Measurements from ENCODE around the gene PCA3.
A peak's percentile ranks its signal among the peaks of the same experiment; 100 is the strongest.

Gene PCA3

GRCh38 chr9:76751001-76751400 is 13.2 kb upstream of the PCA3 start:
- no peak for DNase-seq (ENCODE audit: low read depth)
- H3K4me3 ChIP-seq (replicated peaks; ENCODE audit: low read depth, low read length), result no peak overlapping the region
- no peak for TF ChIP-seq CTCF (IDR thresholded peaks at IDR 0.05; ENCODE audit: low read length, missing control alignments)

GRCh38 chr9:76756268-76756640 is 8.0 kb upstream of the PCA3 start:
- DNase-seq (ENCODE audit: low read depth), result peak; percentile 38
- no peak overlapping the region for H3K4me3 ChIP-seq (replicated peaks; ENCODE audit: low read depth, low read length)
- peak; percentile 19 for TF ChIP-seq CTCF (IDR thresholded peaks at IDR 0.05; ENCODE audit: low read length, missing control alignments)

GRCh38 chr9:76756941-76757673 is 7.1 kb upstream of the PCA3 start:
- TF ChIP-seq CTCF (IDR thresholded peaks at IDR 0.05; ENCODE audit: low read length, missing control alignments), result no peak
- no peak for DNase-seq (ENCODE audit: low read depth)
- H3K4me3 ChIP-seq (replicated peaks; ENCODE audit: low read depth, low read length), result no peak overlapping the region

- TF ChIP-seq CTCF (IDR thresholded peaks at IDR 0.05; ENCODE audit: low read length, missing control alignments), result no peak
- no peak for DNase-seq (ENCODE audit: low read depth)
- no peak overlapping the region for H3K4me3 ChIP-seq (replicated peaks; ENCODE audit: low read depth, low read length)
Observed at GRCh38 chr9:76758476-76758875, 5.8 kb upstream of the PCA3 start.

GRCh38 chr9:76759732-76760131 is 4.5 kb upstream of the PCA3 start:
- TF ChIP-seq CTCF (IDR thresholded peaks at IDR 0.05; ENCODE audit: low read length, missing control alignments), result no peak
- no peak overlapping the region for H3K4me3 ChIP-seq (replicated peaks; ENCODE audit: low read depth, low read length)
- DNase-seq (ENCODE audit: low read depth), result no peak

- peak; percentile 46 for TF ChIP-seq CTCF (IDR thresholded peaks at IDR 0.05; ENCODE audit: low read length, missing control alignments)
- DNase-seq (ENCODE audit: low read depth), result peak; percentile 26
- H3K4me3 ChIP-seq (replicated peaks; ENCODE audit: low read depth, low read length), result no peak overlapping the region
Observed at GRCh38 chr9:76761448-76761847, 2.8 kb upstream of the PCA3 start.

GRCh38 chr9:76766126-76766525 is 1.9 kb downstream of the PCA3 start:
- no peak overlapping the region for H3K4me3 ChIP-seq (replicated peaks; ENCODE audit: low read depth, low read length)
- no peak for DNase-seq (ENCODE audit: low read depth)
- TF ChIP-seq CTCF (IDR thresholded peaks at IDR 0.05; ENCODE audit: low read length, missing control alignments), result no peak
